Measurements from ENCODE around the gene EPHB1. TPM values are rescaled to one million over a fixed set of nuclear protein-coding genes. Genes with fewer than 3 reads are reported as not detected.
"Not testable (repeated sequence)": the region's sequence is repeated elsewhere in the genome, so short reads cannot be mapped to it uniquely, and the experiment has no call there.

The EPHB1 gene
- total RNA-seq, 1 donor from 2014 or later: 3.8 TPM

- no peaks in the 10 kb centered on the region for H3K27me3 Mint-ChIP-seq
- intact Hi-C loops (cut with micrococcal nuclease): no loop called here
- POLR2A ChIA-PET: no interaction called here
- CTCF ChIA-PET: no interaction called here
- no peaks in the 10 kb centered on the region for H3K9me3 Mint-ChIP-seq
- H3K27ac Mint-ChIP-seq: no peak overlapping the region
- H3K36me3 Mint-ChIP-seq (ENCODE audit: low read depth): no peaks in the 10 kb centered on the region
- TF ChIP-seq, protein P1, sequence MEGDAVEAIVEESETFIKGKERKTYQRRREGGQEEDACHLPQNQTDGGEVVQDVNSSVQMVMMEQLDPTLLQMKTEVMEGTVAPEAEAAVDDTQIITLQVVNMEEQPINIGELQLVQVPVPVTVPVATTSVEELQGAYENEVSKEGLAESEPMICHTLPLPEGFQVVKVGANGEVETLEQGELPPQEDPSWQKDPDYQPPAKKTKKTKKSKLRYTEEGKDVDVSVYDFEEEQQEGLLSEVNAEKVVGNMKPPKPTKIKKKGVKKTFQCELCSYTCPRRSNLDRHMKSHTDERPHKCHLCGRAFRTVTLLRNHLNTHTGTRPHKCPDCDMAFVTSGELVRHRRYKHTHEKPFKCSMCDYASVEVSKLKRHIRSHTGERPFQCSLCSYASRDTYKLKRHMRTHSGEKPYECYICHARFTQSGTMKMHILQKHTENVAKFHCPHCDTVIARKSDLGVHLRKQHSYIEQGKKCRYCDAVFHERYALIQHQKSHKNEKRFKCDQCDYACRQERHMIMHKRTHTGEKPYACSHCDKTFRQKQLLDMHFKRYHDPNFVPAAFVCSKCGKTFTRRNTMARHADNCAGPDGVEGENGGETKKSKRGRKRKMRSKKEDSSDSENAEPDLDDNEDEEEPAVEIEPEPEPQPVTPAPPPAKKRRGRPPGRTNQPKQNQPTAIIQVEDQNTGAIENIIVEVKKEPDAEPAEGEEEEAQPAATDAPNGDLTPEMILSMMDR (IDR thresholded peaks at IDR 0.05): no peak
- H3K4me3 Mint-ChIP-seq: no peak overlapping the region
- no peak for ATAC-seq (ENCODE audit: low read depth)
- H3K4me1 Mint-ChIP-seq: peaks cover 3% of the 10 kb centered on the region
- no peak for DNase-seq
Measured at GRCh38 chr3:134959516-134959915, 164.5 kb downstream of the EPHB1 start.

DNA sequence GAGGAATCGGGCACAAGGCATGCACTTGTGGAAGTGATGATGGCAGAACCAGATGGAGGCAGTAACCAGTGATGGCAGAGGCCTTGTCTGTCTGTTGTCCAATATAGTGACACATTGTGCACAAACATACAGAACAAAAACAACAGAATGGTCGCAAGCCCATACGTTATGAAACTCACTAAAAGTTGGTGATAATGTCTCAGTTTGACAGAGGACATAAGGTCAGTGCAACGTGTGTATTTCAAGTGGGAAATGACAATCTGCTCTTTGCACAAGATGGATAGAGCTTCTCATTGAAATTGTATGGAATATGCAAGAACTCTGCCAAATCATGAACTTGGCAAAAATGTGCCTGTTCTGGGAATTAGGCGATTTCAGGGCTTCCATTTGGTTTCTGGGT lies 169.2 kb downstream of the EPHB1 start:
- CTCF ChIA-PET: no interaction called here
- Mint-ChIP-seq H3K4me3 (no peak overlapping the region), H3K4me1 (no peaks in the 10 kb centered on the region), H3K27ac (no peak overlapping the region), H3K9me3 (peaks cover 4% of the 10 kb centered on the region), H3K36me3 (ENCODE audit: low read depth) (no peaks in the 10 kb centered on the region), H3K27me3 (no peaks in the 10 kb centered on the region)
- DNase-seq: no peak
- ATAC-seq (ENCODE audit: low read depth): no peak
- intact Hi-C loops (cut with micrococcal nuclease): no loop called here
- POLR2A ChIA-PET: no interaction called here
- TF ChIP-seq, protein P1 (IDR thresholded peaks at IDR 0.05): no peak

- intact Hi-C loops (cut with micrococcal nuclease): no loop called here
- ATAC-seq (ENCODE audit: low read depth): no peak
- ChIA-PET CTCF (no interaction called here), POLR2A (no interaction called here)
- no peaks in the 10 kb centered on the region for H3K27me3 Mint-ChIP-seq
- DNase-seq: no peak
- H3K27ac Mint-ChIP-seq: no peak overlapping the region
- no peaks in the 10 kb centered on the region for H3K36me3 Mint-ChIP-seq (ENCODE audit: low read depth)
- H3K9me3 Mint-ChIP-seq: peaks cover 5% of the 10 kb centered on the region
- no peaks in the 10 kb centered on the region for H3K4me1 Mint-ChIP-seq
- TF ChIP-seq, protein P1 (IDR thresholded peaks at IDR 0.05): no peak
- H3K4me3 Mint-ChIP-seq: no peak overlapping the region
Measured at GRCh38 chr3:134965865-134966481, 170.9 kb downstream of the EPHB1 start.

DNA sequence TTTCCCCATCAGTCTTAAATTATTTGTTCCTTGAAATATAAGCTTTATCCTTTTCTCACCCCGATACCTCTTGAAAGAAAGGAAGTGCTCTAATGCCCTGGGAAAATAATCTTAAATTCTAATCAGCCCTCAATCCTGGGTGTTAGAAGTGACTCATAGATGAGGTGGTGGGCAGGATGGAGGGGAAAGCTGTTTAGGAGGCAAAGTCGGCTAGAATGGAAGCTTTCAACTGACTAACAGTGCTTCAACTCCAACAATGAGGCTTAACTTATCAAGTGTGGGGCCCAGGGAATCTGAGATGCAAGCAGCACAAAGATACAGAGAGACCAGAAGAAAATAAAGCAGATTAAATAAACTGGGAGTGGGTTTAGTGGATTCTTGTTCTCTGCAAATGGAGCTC lies 175.8 kb downstream of the EPHB1 start:
- CTCF ChIA-PET: no interaction called here
- POLR2A ChIA-PET: no interaction called here
- TF ChIP-seq, protein P1 (IDR thresholded peaks at IDR 0.05): no peak
- Mint-ChIP-seq H3K27me3 (no peaks in the 10 kb centered on the region), H3K9me3 (peaks cover 5% of the 10 kb centered on the region), H3K4me3 (no peak overlapping the region), H3K36me3 (ENCODE audit: low read depth) (no peaks in the 10 kb centered on the region), H3K4me1 (no peaks in the 10 kb centered on the region), H3K27ac (no peak overlapping the region)
- no peak for ATAC-seq (ENCODE audit: low read depth)
- DNase-seq: no peak
- intact Hi-C loops (cut with micrococcal nuclease): no loop called here

- CTCF ChIA-PET: no interaction called here
- Mint-ChIP-seq H3K9me3 (peaks cover 5% of the 10 kb centered on the region), H3K4me3 (no peak overlapping the region), H3K36me3 (ENCODE audit: low read depth) (no peaks in the 10 kb centered on the region), H3K27me3 (no peaks in the 10 kb centered on the region), H3K27ac (no peak overlapping the region), H3K4me1 (no peaks in the 10 kb centered on the region)
- DNase-seq (no peak), ATAC-seq (ENCODE audit: low read depth) (no peak)
- POLR2A ChIA-PET: no interaction called here
- TF ChIP-seq, protein P1 (IDR thresholded peaks at IDR 0.05): no peak
- intact Hi-C loops (cut with micrococcal nuclease): no loop called here
Measured at GRCh38 chr3:134971306-134971705, 176.2 kb downstream of the EPHB1 start.

DNA sequence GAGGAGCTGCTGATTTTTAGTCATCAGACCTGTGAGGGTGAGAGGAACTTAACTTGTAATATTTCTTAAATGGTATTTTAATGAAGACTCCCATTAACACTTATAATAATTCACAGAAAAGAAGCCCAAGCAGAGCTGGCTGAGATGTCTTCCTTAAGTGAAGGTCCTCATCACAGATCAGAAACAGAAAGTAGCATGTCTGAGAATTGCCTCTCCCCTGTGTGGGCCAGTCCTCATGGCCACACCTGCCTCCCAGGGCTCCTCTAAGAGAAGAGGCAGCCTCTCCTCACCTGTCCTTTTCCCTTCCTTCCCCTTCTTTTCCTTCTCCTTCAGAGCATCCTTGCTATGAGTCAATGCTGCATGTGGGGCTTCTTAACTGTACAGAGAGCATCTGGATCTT lies 176.8 kb downstream of the EPHB1 start:
- H3K9me3 Mint-ChIP-seq; DNase-seq; POLR2A ChIA-PET; H3K36me3 Mint-ChIP-seq (ENCODE audit: low read depth); H3K27me3 Mint-ChIP-seq; ATAC-seq (ENCODE audit: low read depth); intact Hi-C loops (cut with micrococcal nuclease); CTCF ChIA-PET; H3K4me3 Mint-ChIP-seq; H3K27ac Mint-ChIP-seq; H3K4me1 Mint-ChIP-seq: not testable (repeated sequence)
